ENCODE results near the gene DENND2D. TPM values are rescaled to one million over a fixed set of nuclear protein-coding genes. Genes with fewer than 3 reads are reported as not detected.

Gene DENND2D
- total and polyA plus RNA-seq, 9 of the 15 experiments (the other 6 are each of a cell fraction or from before 2014, with no cell fraction given): 0.08 to 0.44 (median 0.13) TPM; not detected in 6

DNA sequence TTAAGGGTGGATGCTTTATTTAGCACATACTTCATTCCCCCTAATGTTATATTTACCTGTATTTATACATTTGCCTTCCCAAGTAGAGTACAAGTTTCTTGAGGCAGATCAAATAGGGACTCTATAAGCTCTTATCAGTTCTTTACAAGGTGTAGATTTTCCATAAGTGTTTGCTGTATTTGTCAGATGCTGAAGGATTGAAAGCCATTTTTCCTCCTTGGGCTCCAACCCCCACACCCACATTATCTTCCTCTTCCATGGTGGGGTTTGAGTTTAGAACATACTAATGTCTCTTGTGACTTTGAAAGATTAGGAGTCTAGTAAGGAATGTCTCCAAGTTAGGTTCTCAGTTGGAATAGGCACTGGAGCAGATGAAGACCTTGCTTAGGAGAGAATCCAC, 24.6 kb upstream of the DENND2D start:
- Histone ChIP-seq H3K4me3 (no peak overlapping the region), H3K4me2 (ENCODE audit: insufficient read depth, low read length) (no peak overlapping the region), H3K79me2 (ENCODE audit: control insufficient read depth, insufficient read depth, low read length) (no peaks in the 10 kb centered on the region), H2AFZ (ENCODE audit: low read depth, low read length) (no peak overlapping the region), H3K9me1 (ENCODE audit: control insufficient read depth, insufficient read depth, low read length) (no peaks in the 10 kb centered on the region), H3K9me3 (replicated peaks; ENCODE audit: control insufficient read depth, insufficient read depth, low read depth, low read length) (no peaks in the 10 kb centered on the region), H3K27ac (ENCODE audit: extremely low read depth, low read depth, low read length) (no peak overlapping the region), H4K20me1 (replicated peaks; ENCODE audit: control insufficient read depth, insufficient read depth, low read length) (peaks cover 2% of the 10 kb centered on the region; the same call in 1 of the 2 replicates), H3K27me3 (ENCODE audit: control insufficient read depth in 2 of 2, insufficient read depth in 2 of 2, low read length in 2 of 2) (peaks cover 16 to 19% of the 10 kb centered on the region in 2 experiments; a peak in 4 of 5 replicates), H3K4me1 (replicated peaks in 1 of 2; ENCODE audit: control insufficient read depth in 2 of 2, insufficient read depth in 2 of 2, low read length in 2 of 2) (no peaks in the 10 kb centered on the region; a peak in 2 of 5 replicates), H3K36me3 (ENCODE audit: control insufficient read depth, insufficient read depth, low read length) (no peaks in the 10 kb centered on the region), H3K9ac (ENCODE audit: insufficient read depth in 1 of 2, low read depth in 2 of 2, low read length in 2 of 2) (no peak overlapping the region)
- ChIA-PET CTCF (ENCODE audit: low intra/inter-chr PET ratio) (interaction anchor here (0.6 to 3.0 kb wide), 2 partner anchors 174 to 433 kb away, joined by 4 to 21 read pairs; no protein-coding TSS in a partner anchor), POLR2A (interaction anchor here (0.6 kb wide), 1 partner anchor 1179 kb away, joined by 3 read pairs; no protein-coding TSS in a partner anchor)
- TF ChIP-seq, protein P1, sequence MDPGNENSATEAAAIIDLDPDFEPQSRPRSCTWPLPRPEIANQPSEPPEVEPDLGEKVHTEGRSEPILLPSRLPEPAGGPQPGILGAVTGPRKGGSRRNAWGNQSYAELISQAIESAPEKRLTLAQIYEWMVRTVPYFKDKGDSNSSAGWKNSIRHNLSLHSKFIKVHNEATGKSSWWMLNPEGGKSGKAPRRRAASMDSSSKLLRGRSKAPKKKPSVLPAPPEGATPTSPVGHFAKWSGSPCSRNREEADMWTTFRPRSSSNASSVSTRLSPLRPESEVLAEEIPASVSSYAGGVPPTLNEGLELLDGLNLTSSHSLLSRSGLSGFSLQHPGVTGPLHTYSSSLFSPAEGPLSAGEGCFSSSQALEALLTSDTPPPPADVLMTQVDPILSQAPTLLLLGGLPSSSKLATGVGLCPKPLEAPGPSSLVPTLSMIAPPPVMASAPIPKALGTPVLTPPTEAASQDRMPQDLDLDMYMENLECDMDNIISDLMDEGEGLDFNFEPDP (CRISPR knock-in tag; IDR thresholded peaks at IDR 0.05): no peak
- TF ChIP-seq CBFA2T3 (IDR thresholded peaks at IDR 0.05) (peak; percentile 66), TCF3 (CRISPR knock-in tag; IDR thresholded peaks at IDR 0.05) (peak; percentile 54), MEIS2 (IDR thresholded peaks at IDR 0.05; ENCODE audit: partially characterized antibody) (peak; percentile 35), POLR3G (IDR thresholded peaks at IDR 0.05; ENCODE audit: extremely low read depth, insufficient read length, insufficient replicate concordance) (no peak), FOXA3 (CRISPR knock-in tag; conservative IDR thresholded peaks at IDR 0.05 in 1 of 2, IDR thresholded peaks at IDR 0.05 in 1 of 2) (peak in 1 of 2 experiments; percentile 52; a peak in 1 of 4 replicates), ILF3 (IDR thresholded peaks at IDR 0.05; ENCODE audit: borderline replicate concordance) (no peak), CBFA2T2 (conservative IDR thresholded peaks at IDR 0.05) (0 out of 2 replicates have a peak, but pooled peaks have one; percentile 36)
- TF ChIP-seq, protein P2, sequence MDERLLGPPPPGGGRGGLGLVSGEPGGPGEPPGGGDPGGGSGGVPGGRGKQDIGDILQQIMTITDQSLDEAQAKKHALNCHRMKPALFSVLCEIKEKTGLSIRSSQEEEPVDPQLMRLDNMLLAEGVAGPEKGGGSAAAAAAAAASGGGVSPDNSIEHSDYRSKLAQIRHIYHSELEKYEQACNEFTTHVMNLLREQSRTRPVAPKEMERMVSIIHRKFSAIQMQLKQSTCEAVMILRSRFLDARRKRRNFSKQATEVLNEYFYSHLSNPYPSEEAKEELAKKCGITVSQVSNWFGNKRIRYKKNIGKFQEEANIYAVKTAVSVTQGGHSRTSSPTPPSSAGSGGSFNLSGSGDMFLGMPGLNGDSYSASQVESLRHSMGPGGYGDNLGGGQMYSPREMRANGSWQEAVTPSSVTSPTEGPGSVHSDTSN (CRISPR knock-in tag; IDR thresholded peaks at IDR 0.05; ENCODE audit: low read depth): no peak
- TF ChIP-seq, protein P2 (tag; conservative IDR thresholded peaks at IDR 0.05; ENCODE audit: low read depth): 0 out of 2 replicates have a peak, but pooled peaks have one; percentile 18
- ATAC-seq (no peak), FAIRE-seq (no peak), DNase-seq (ENCODE audit: extremely low read depth in 1 of 4, low spot score in 3 of 4) (no peak)
- in situ Hi-C loops (cut with MboI) (loop anchor here (10.0 kb wide), 1 partner anchor 170 kb away; no protein-coding TSS in a partner anchor), intact Hi-C loops (cut with micrococcal nuclease) (no loop called here)
- no TSS peak for BruUV-seq (replicated peaks)

Data from K562 (cell line).